GM18867 (cell line): ENCODE results near the gene TRAF7.

Experiments used
- ATAC-seq: cut with Tn5 transposase; IDR thresholded peaks from one replicate; pipeline ENCODE4 v1.9.1; 2021; ENCODE audit warnings: mild to moderate bottlenecking, moderate library complexity; ENCODE audit not compliant: unreplicated experiment

The TRAF7 gene

GRCh38 chr16:2180962-2181923, 25.7 kb downstream of the TRAF7 start:
- ATAC-seq: no peak

- no peak for ATAC-seq
These were observed 26.4 kb downstream of the TRAF7 start for GRCh38 chr16:2181952-2182351.

DNA sequence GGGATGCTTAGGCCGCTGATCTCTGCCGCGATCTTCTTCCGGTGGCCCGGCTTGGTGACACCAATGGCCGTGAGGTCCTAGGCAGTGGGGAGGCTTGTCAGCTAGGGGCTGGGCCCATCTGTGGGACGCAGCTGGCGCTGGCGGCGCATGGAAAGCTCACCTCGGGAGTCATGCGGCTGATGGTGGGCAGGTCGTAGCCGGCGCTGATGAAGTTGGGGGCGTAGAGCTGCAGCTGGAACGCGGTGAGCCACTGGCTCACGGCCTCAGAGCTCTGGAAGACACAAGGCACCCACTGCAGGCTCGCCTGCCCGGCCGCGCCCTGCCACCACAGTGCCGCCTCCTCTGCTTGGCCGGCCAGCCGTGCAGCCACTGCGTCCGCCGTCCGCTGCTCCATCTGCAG, 28.1 kb downstream of the TRAF7 start:
- no peak for ATAC-seq

DNA sequence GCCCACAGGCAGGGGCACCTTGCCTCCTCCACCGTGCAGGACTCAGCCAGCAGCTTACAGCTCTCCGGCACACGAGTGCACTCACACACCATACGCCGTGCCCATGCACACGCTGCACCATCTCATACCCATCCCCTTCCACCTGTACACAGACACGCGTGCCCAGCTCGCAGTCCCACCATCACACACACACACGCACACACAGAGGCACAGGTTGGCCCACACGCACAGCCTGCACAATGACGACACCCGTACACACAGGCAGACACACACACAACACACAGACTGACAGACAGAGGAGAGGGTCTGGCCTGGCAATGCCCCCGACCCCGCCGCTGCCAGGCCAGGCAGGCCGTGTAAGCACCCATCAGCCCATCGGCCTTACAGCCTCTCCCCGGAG, 28.8 kb downstream of the TRAF7 start:
- no peak for ATAC-seq

GRCh38 chr16:2184962-2185361, 29.4 kb downstream of the TRAF7 start:
- no peak for ATAC-seq

DNA sequence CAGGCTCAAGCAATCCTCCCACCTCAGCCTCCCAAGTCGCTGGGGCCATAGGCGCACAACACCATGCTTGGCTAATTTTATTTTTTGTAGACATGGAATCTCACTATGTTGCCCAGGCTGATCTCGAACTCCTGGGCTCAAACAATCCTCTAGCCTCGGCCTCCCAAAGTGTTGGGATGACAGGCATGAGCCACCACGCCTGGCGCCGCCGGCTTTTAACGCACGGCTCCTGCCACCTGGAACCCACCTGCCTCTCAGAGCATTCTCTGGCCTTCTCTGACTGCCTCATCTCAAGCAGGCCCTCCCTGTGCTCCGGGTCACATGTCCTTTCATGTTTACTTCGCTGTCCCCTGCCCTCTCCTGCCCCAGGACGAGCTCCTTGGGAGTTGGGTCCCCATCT, 30.5 kb downstream of the TRAF7 start:
- ATAC-seq: no peak

DNA sequence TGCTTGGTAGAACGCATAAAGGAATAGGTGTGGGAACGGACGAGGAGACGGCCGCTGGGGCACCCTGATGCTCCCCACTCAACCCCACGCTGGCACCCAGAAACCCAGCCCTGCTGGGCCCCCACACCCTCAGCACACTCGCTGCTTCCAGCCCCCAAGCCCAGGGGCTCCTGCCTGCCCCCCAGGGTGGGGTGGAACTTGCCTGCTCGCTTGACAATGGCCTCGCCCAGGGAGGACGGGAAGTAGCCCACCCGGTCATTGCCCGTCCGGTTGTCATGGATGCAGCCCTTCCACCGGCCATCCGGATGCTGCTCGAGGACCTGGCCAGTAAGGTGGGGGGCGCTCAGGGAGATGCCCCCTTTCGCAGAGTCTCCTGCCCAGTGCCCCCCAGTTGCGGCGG, 30.9 kb downstream of the TRAF7 start:
- ATAC-seq: no peak

- ATAC-seq: no peak
These were observed 31.6 kb downstream of the TRAF7 start for GRCh38 chr16:2187212-2187611.

DNA sequence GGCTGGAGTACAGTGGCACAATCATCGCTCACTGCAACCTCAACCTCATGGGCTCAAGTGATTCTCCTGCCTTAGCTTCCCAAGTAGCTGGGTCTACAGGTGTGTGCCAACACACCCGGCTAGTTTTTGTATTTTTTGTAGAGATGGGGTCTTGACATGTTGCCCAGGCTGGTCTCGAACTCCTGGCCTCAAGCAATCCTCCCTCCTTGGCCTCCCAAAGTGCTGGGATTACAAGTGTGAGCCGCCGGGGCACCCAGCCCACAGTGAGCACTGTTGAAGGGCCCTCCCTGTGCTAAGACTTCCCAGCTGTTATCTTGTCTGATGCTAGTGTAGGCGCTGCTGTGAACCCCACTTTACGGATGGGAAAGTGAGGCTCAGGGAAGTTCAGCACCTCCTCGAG, 32.8 kb downstream of the TRAF7 start:
- ATAC-seq: no peak

- ATAC-seq: no peak
These were observed 33.8 kb downstream of the TRAF7 start for GRCh38 chr16:2189252-2189893.

- no peak for ATAC-seq
These were observed 34.5 kb downstream of the TRAF7 start for GRCh38 chr16:2190002-2190658.

- no peak for ATAC-seq
These were observed 35.3 kb downstream of the TRAF7 start for GRCh38 chr16:2190659-2191445.

DNA sequence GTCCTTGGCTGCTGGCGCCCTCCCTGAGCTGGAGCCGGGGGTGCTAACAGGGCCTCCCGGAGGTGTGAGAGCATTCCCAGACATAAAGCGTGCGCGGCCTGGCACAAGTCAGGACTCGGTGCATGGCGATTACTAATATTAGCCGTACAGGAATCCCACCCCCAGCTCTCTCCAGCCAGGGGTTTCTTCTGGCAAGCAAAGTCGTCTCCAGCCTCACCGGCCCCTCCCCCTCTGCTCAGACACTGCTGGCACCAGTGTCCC, 35.8 kb downstream of the TRAF7 start:
- no peak for ATAC-seq

DNA sequence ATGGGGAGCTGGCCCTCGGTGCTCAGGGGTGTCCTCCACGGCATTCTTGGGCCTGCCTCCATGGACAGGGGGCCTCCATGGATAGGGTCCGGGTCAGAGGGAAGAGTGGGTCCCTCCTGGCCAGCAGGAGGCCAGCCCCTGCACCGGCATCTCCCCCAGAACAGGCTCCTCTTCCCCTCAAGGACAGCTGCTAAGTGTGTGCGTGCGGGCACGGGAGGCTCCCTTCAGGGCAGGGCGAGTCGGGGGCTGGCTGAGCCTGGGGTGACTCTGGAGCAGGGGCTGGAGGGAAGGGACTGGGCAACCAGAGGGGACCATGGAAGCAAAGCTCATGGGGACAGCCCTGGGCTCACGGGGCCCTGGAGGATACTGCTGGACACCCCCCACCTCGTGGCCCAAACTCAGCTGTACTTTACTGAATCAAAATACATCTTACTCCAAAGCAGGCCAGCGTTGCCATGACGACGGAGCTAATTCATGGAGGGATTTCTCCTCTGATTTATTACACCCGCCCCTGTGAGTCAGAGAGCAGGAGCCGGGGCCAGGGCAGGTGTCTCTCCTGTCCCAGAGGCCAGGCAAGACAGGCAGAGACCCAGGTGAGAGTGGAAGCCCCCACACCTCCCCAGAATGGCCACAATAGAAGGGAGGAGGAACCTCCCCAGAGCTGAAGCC, 38.7 kb downstream of the TRAF7 start:
- no peak for ATAC-seq

DNA sequence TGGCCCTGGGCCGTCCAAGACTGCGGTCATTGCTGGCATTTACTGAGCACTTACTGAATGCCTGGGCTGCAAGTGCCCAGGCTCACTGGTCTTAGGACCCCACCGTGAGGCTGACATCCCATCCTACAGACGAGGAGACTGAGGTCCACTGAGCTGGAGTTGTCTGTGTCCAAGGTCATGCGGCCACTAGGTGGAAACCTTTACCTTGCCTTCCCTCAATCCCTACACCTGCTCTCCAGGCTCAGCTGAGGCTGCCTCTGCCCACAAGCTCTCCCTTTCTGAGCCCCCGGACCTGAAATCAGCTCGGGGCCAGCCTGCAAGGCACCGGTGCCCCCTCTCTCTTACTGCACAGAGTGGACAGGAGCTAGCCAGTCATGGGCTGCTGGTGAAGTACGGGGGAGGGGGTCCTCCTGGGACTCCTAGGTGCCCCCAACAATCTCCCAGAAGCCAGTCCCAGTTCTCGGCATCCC, 39.3 kb downstream of the TRAF7 start:
- no peak for ATAC-seq

DNA sequence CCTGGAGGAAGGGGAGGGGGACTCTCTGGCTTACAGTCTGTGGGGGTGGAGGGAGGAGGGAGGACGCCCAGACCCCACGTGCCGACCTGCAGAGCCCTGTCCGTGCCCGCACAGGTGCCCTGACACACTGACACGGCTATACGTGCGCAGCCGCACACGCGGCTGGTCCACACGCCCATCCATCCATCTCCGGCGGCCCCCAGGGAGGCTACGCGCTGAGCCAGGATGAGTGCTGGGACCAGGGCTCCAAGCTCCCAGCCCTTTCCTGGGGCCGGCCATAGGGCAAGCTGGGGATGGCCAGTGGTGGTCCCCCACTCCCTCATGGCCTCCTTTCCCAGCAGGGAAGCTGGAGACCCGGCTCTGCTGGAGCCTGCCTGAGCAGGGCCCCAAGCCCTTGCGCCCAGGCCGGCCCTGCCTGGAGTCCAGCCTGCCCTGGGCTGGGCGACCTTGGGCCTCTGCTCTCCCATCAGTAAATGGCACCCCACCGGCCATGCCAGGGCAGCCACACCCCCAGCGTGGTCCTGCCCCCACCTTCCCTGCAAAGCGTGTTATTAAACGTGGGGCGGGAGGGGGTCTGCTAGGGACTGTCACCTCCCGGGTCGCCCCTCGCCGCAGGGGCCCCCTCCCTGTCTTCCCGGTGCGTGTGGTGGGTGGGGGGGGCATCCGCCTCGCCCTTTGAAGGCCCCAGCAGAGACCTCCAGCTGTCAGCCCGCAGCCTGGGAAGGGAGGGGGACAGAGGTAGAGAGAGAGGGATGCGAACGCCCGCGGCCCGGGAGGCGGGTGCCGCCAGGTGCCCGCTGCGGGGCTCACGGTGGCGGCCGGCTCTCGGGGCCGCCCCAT, 40.0 kb downstream of the TRAF7 start:
- ATAC-seq: no peak

DNA sequence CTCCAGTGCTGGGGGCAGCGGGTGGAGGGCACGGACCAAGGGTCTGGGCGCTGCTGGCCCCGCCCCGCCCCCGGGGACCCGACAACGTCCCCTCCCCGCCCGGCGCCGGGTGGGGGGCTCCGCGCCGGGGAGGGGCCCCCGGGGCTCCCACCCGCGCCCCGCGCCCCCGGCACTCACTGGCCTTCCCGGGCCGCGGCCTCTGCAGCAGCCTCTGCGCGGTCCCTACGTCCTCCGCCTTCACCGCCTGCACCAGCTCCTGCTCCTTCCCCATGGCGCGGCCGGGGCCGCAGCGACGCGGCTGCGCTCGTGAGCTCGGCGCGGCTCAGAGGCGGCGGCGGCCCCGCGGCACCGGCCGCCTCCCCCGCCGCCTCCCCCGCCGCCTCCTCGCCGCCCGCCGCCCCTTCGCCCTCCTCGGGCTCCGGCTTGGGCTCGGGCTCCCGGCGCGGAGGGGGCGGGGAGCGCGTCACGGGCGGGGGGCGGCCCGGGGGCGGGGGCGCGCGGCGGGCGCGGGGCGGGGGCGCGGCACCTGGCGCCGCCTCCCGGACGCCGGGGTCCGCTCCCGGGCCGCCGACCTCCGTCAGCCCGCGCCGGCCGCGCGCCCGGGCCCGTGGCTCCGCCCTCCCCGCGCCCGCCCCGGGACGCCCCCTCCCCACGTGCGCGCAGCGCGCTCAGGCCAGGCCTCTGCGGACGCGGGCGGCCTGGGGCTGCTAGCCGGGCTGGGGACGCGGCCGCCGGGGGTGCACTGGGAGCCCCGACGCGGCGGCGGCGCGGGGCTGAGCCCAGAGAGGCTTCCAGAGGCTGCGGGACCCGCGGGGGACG, 40.8 kb downstream of the TRAF7 start, which contains the start of gene CASKIN1:
Gene CASKIN1, minus strand, starts transcription at position 444 of the 819 bp plus-strand sequence. Its CDS starts 173 bp downstream, at position 271.
- ATAC-seq: no peak

DNA sequence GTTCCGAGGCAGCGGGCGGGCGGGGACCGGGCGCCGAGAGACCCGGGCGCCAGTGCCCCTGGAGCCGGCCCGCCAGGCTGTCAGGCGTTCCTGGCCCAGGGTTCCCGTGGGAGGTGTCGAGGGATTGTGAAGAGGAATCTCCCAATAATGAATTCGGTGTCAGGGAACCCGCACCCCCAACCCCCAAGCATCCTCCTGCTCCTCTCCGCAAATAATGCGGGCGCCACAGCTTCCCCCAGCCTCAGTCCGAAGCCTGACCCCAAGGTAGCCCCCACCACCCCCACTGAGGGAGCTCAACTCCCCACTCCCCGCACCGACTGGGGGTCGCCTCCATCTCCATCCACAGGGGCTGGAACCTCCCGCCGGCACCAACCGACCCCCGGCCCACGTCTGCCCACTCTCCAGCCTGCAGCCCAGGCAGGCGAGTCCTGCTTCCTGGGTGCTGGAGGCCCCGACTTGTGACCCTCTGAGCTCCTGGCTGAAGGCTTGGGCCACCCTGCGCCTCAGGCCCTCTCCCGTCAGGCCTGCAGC, 41.5 kb downstream of the TRAF7 start:
- no peak for ATAC-seq
